HG03571 (cell line): ENCODE data around the gene GPR83.
"Not testable (repeated sequence)": the region's sequence is repeated elsewhere in the genome, so short reads cannot be mapped to it uniquely, and the experiment has no call there.

Experiments
- ATAC-seq: cut with Tn5 transposase; IDR thresholded peaks from one replicate; pipeline ENCODE4 v1.9.1; 2021; ENCODE audit not compliant: unreplicated experiment

Gene GPR83

DNA sequence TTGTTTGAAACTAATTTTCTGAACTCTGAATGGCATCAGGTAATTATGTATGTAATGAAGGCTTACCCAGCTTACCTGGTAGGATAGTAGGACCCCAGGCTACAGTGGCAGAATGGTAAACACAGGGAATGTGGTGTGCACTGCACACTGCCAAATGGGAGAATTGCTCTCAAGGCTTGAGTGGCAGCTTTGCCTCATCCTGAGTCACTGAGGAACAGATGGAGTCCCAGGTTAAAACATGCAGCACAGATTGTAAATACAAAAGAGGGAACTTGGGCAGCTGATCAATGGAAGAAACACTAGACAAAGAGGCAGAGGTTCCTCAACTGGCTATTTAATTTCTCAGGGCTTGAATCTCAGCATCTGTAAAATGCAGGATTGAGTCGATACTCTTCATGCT, 24.4 kb downstream of the GPR83 start:
- no peak for ATAC-seq

DNA sequence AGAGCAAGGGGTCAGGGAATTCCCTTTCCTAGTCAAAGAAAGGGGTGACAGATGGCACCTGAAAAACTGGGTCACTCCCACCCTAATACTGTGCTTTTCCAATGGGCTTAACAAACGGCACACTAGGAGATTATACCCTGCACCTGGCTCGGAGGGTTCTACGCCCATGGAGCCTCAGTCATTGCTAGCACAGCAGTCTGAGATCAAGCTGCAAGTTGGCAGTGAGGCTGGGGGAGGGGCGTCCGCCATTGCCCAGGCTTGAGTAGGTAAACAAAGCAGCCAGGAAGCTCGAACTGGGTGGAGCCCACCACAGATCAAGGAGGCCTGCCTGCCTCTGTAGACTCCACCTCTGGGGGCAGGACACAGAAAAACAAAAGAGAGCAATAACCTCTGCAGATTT, 30.6 kb downstream of the GPR83 start:
- ATAC-seq = not testable (repeated sequence)

DNA sequence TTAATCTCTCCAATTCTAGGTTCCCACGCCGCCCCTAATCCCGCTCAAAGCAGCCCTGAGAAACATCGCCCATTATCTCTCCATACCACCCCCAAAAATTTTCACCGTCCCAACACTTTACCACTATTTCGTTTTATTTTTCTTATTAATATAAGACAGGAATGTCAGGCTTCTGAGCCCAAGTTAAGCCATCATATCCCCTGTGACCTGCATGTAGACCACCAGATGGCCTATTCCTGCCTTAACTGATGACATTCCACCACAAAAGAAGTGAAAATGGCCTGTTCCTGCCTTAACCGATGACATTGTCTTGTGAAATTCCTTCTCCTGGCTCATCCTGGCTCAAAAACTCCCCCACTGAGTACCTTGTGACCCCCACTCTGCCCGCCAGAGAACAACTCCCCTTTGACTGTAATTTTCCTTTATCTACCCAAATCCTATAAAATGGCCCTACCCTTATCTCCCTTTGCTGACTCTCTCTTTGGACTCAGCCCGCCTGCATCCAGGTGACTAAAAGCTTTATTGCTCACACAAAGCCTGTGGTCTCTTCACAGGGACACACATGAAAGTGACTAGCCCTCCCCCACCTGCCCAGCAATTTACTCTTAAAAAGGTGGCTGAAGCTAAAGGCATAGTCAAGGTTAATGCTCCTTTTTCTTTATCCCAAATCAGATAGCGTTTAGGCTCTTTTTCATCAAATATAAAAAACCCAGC, 50.2 kb downstream of the GPR83 start:
- ATAC-seq = not testable (repeated sequence)

DNA sequence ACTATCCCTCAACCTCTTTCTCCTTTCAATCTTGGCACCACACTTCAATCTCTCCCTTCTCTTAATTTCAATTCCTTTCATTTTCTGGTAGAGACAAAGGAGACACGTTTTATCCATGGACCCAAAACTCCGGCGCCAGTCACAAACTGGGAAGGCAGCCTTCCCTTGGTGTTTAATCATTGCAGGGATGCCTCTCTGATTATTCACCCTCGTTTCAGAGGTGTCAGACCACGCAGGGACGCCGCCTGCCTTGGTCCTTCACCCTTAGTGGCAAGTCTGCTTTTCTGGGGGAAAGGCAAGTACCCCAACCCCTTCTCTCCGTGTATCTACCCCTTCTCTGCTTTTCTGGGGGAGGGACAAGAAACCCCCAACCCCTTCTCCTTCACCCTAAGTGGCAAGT, 54.9 kb downstream of the GPR83 start:
- ATAC-seq = not testable (repeated sequence)

DNA sequence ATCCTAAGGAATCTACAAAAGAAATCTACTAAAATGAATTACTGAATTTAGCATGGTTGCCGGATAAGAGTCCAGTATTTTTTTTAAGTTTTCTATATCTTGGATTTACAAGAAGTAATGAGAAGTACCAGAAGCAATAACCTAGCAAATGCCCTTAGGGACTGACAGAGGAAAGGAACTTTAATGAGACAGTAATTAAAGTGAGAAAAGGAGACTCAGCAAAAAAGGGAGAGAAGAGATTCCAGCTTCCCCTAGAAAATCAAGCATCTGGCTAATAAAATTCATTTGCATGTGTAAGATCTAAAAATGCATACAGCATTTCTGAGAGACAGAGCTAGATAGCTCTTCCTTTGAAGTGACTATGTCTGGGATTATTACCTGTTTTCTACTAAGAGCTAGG, 57.7 kb downstream of the GPR83 start:
- no peak for ATAC-seq

DNA sequence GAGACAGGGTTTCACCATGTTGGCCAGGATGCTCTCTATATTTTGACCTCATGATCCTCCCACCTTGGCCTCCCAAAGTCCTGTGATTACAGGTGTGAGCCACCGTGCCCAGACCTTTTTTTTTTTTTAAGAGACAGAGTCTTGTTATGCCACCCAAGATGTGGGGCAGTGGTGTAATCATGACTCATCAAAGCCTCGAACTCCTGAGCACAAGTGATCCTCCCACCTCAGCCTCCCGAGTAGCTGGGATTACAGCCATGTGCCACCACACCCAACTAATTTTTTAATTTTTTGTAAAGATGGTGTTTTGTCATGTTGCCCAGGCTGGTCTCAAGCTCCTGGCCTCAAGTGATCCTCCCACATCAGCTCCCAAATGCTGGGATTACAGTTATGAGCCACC, 59.0 kb downstream of the GPR83 start:
- no peak for ATAC-seq

DNA sequence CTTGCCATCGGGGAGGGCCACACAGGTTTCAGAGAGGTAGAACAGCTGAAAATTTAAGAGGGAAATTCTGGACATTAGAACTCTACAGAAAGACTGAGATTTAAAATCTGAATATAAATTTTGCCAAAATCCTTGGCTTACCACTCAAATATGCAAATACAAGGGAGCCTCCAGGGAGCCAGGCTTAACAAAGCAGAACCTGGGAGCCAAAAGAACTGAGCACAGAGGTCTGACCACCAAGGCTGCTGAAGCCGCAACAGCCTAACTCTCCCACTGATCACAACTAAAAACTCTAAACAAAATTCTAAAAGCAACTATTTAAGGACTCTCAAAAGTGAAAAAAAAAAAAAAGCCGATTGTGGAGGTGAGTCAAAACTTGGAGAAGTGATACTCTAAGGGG, 62.6 kb downstream of the GPR83 start:
- ATAC-seq = no peak

DNA sequence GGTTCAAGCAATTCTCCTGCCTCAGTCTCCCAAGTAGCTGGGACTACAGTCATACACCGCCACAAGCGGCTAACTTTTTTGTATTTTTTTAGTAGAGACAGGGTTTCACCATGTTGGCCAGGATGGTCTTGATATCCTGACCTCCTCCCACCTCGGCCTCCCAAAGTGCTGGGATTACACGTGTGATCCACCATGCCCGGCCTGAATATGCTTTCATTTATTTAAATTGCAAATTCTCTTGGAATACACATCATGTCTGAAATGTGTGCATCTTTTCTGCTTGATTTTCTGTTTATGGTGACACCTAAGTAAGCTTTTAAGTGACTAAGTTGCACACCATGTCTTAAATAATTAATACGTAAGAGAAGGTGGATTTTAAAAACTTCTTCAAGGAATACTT, 65.2 kb downstream of the GPR83 start:
- no peak for ATAC-seq

DNA sequence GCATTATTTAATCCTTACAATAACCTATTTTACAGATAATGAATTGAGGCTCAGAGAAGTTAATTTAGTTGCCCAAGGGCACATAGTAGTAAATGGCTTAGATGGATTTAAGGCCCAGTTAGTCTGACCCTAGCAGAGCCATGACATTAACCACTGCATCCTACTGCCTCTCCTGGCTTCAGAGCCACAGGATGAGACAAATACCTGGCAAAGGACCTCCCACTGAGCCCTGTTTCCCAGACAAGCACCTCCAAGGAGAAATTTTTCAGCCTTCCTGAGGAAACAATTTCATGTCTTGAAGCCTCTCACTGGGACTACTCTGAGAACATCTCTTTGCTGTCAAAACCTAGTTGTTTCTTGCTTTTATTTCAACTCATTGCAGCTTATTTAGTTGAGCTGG, 68.4 kb downstream of the GPR83 start:
- no peak for ATAC-seq

DNA sequence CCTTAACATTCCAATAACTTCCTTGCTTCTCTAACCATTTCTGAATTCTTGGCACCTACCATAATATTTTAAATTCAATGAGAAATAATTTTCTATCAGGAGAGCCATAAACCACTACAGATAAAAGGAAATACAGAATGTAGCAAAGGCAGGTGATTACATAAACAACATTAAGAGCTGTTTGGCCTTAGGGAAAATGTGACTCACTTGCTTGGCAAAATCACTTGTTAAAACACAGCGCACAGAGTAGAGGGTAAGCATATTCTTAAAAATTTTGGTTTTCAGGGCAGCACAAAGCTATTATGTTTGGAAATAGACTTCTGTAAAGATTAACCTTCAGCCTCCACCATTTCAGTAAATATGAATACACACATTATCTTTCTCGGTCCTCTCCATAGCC, 70.4 kb downstream of the GPR83 start:
- no peak for ATAC-seq

DNA sequence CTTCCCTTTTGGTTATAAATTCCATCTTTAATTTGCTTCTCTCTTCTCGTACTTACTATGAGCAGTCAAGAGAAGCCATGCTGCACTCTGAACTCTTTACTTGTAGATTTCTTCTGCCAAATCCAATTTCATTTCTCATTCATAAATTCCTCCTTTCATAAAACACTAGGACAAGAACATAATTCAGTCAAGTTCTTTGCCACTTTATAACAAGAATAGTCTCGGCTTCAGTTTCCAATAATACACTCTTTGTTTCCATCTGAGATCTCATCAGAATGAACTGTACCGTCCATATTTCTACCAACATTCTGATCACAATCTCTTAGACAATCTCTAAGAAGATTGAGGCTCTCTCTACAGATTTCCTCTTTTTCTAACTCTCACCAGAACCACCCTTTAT, 71.7 kb downstream of the GPR83 start:
- ATAC-seq = no peak

DNA sequence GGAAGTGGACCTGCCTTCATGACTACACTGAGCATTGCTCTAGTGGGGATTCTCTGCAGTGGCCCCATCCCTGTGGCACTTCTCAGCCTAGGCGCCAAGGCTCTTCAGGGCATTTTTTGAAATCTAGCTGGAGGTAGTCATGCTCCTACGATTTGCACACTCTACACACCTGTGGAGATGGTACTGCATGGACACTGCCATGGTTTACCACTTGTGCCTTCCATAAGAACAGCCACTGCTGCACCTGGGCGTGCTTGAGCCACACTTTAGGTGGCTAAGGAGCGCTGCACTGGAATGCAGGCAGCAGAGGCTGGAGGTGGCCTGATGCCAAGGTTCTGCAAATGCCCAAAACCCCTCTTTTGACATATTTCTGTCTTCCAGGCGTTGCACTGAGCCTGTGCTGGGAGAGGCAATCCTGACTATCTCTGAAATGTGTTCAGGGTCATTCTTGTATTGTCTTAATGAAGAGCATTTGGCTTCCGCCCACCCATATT, 72.6 kb downstream of the GPR83 start:
- no peak for ATAC-seq
